Suprapubic skin (tissue), 3 donors: ENCODE data around the gene SEC24D.

ENCODE experiments used
- POLR2A ChIP-seq, 2 donors: fragments of 450-650 bp; IDR thresholded peaks; one replicate each; pipeline ENCODE4 v1.6.1; 2017; ENCODE audit warnings: antibody characterized with exemption in 2 of 2, mild to moderate bottlenecking in 2 of 2, moderate library complexity in 2 of 2
- TF ChIP-seq, protein P1 (sequence below), 2 donors: fragments of 200-600 bp in 1 of 2; fragments of 450-650 bp in 1 of 2; sonication (generic) in 1 of 2; IDR thresholded peaks; one replicate each; pipeline ENCODE4 v1.5.1; 2016 to 2019; ENCODE audit warnings: antibody characterized with exemption in 2 of 2, mild to moderate bottlenecking in 1 of 2, moderate library complexity in 1 of 2

DNA sequence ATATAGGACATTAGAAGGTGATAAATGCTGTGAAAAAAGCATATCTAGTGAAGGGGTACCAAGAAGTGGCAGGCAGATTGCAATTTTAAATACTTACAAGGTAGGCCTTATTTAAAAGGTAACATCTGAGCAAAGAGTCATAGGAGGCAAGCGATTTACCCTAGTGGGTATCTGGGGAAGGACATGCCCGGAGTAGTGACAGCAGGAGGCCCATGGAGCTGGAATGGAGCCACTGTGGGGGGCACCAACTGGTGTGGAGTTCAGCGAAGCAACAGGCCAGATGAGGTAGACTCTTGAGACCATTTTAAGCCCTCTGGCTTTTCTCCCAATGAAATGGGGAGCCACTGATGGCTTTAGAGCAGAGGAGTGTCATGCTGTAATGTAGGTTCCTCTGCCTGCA lies 37.3 kb downstream of the SEC24D start:
- TF ChIP-seq, protein P1, sequence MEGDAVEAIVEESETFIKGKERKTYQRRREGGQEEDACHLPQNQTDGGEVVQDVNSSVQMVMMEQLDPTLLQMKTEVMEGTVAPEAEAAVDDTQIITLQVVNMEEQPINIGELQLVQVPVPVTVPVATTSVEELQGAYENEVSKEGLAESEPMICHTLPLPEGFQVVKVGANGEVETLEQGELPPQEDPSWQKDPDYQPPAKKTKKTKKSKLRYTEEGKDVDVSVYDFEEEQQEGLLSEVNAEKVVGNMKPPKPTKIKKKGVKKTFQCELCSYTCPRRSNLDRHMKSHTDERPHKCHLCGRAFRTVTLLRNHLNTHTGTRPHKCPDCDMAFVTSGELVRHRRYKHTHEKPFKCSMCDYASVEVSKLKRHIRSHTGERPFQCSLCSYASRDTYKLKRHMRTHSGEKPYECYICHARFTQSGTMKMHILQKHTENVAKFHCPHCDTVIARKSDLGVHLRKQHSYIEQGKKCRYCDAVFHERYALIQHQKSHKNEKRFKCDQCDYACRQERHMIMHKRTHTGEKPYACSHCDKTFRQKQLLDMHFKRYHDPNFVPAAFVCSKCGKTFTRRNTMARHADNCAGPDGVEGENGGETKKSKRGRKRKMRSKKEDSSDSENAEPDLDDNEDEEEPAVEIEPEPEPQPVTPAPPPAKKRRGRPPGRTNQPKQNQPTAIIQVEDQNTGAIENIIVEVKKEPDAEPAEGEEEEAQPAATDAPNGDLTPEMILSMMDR (IDR thresholded peaks at IDR 0.05) = no peak
- no peak for TF ChIP-seq POLR2A (IDR thresholded peaks at IDR 0.05)
